ENCODE measurements around the gene PEX14.
"Not testable (repeated sequence)": the region's sequence is repeated elsewhere in the genome, so short reads cannot be mapped to it uniquely, and the experiment has no call there.

The PEX14 gene

GRCh38 chr1:10472220-10473144 is 2.3 kb upstream of the PEX14 start, which contains the start of gene DFFA:
Gene DFFA (minus strand): TSS chr1:10472529. CDS start chr1:10472458, 71 bp downstream.
- H3K4me3 Mint-ChIP-seq: peak within 1 kb of the TSS; percentile 97
- H3K9me3 Mint-ChIP-seq: no peaks in the 10 kb centered on the region
- no peaks in the 10 kb centered on the region for H3K27me3 Mint-ChIP-seq
- H3K4me1 Mint-ChIP-seq: peaks cover 43% of the 10 kb centered on the region
- H3K27ac Mint-ChIP-seq: peak within 1 kb of the TSS; percentile 91
- peaks cover 8% of the 10 kb centered on the region for H3K36me3 Mint-ChIP-seq

DNA sequence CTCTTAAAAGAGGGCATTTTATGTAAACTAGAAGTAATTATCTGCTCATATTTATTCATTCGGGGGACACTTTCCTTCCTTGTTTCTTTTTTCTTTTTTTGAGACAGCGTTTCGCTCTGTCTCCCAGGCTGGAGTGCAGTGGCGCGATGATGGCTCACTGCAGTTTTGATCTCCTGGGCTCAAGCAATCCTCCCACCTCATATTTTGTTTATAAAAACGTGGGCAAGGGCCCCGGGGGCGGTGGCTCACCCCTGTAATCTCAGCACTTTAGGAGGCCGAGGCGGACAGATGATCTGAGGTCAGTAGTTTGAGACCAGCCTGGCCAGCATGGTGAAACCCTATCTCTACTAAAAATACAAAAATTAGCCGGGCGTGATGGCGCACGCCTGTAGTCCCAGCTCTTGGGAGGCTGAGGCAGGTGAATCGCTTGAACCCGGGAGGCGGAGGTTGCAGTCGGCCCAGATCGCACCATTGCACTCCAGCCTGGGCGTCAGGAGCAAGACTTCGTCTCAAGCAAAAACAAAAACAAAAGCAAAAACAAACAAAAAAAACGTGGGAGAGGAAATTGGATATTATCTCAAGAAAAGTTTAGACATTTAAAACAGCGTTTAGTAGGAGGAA is 1.5 kb upstream of the PEX14 start:
- Mint-ChIP-seq H3K27me3 (no peaks in the 10 kb centered on the region), H3K9me3 (no peaks in the 10 kb centered on the region), H3K27ac (peak overlapping the region; percentile 65), H3K4me3 (peak overlapping the region; percentile 97), H3K4me1 (peaks cover 39% of the 10 kb centered on the region), H3K36me3 (peaks cover 2% of the 10 kb centered on the region)

- Mint-ChIP-seq H3K27ac (peak overlapping the region; percentile 92), H3K4me3 (peak overlapping the region; percentile 98), H3K4me1 (peaks cover 38% of the 10 kb centered on the region)
- not testable (repeated sequence) for H3K9me3 Mint-ChIP-seq, H3K27me3 Mint-ChIP-seq, H3K36me3 Mint-ChIP-seq
Measured at GRCh38 chr1:10474309-10474612, 489 bp upstream of the PEX14 start.

DNA sequence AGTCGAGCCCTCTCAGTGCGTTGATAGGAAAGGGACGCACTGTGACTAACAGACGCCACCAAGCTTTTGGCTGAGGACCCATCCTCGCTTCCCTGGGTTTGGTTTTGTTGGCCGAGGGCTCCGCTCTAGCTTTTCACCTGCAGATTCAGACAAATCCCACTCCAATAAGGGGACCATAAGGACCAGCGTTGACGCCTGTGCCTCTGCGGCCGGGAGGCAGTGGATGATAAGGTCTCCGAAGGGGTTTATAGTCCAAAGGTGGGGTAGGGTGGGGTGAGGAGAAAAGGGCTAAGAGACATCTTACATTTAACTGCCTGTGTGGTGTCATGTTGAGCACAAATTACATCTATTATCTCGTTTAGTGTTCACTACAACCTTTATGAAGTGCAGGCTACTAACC is 760 bp downstream of the PEX14 start:
- H3K4me3 Mint-ChIP-seq: peak overlapping the region; percentile 98
- peaks cover 38% of the 10 kb centered on the region for H3K4me1 Mint-ChIP-seq
- H3K27ac Mint-ChIP-seq: peak overlapping the region; percentile 96
- H3K36me3 Mint-ChIP-seq: no peaks in the 10 kb centered on the region
- no peaks in the 10 kb centered on the region for H3K27me3 Mint-ChIP-seq
- H3K9me3 Mint-ChIP-seq: no peaks in the 10 kb centered on the region

DNA sequence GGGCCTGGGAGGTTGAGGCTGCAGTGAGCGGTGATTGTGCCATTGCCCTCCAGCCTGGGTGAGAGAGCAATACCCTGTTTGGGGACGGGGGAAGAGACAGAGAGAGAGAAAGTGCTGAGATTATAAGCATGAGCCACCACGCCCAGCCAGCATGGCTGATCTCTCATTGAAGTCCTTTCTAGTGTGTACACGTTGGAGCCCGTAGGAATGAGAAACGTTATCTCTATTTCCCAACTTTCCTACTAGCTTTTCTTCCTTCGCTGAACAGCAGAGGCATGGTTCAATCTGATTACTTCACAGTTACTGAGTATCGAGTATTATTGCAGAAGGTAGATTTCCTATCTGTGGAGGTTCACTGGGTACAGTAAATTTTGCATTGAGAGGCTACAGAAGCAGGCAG is 4.5 kb downstream of the PEX14 start:
- Mint-ChIP-seq H3K36me3 (no peaks in the 10 kb centered on the region), H3K27me3 (no peaks in the 10 kb centered on the region), H3K4me3 (no peak overlapping the region), H3K9me3 (no peaks in the 10 kb centered on the region), H3K27ac (no peak overlapping the region), H3K4me1 (peaks cover 30% of the 10 kb centered on the region)

DNA sequence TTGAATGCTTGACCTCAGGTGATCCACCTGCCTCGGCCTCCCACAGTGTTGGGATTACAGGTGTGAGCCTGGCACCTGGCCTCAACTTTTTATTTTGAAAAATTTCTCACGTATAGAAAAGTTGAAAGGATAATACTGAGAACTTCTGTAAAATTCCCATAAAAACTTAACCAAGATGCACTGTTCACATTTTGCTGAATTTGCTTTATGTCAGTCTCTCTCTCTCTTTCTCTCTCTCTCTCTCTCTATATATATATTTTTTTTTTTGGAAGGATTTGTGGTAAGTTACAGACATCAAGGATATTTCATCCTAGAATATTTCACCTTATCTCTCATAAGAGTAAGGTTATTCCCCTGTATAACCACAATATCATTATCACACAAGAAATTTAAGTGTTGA is 5.9 kb downstream of the PEX14 start:
- Mint-ChIP-seq H3K9me3 (no peaks in the 10 kb centered on the region), H3K27me3 (no peaks in the 10 kb centered on the region), H3K4me3 (no peak overlapping the region), H3K4me1 (peaks cover 26% of the 10 kb centered on the region), H3K27ac (no peak overlapping the region), H3K36me3 (peaks cover 3% of the 10 kb centered on the region)

- Mint-ChIP-seq H3K27me3 (no peaks in the 10 kb centered on the region), H3K9me3 (no peaks in the 10 kb centered on the region), H3K27ac (no peak overlapping the region)
Measured at GRCh38 chr1:10484521-10484920, 9.8 kb downstream of the PEX14 start.

DNA sequence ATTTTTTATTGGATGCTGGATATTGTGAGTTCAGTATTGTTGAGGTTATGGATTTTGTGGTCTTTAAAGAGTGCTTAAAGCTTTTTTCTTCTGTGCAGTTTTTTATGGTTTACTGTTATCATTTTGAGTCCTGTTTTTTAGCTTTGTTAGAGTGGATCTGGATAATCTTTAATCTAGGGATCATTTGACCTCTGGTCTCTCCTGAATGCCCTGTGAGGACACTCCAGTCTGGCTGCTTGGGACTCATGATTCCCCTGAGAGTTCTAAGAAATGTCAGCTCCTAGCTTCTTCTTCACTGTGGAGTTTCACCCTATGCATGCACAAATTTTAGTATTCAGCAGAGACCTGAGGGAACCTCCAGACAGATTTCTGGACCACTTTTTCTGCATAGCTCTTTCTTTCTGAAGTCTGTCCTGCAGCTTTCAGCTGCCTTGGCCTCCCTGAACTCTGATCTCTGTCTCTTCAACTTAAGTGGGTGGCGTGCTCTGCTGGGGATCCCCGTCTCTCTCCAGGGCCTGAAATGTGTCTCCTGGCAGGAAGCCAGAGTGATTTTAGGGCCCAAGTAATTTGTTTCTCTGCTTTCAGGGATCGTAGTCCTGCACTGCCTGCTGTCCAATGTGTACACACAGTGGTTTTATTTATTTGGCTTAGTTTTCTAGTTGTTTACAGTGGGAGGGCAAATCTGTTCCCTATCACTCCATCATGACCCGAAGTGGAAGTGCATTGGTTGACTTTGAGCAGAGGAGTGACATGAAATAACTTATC is 14.7 kb downstream of the PEX14 start:
- peaks cover 10% of the 10 kb centered on the region for H3K36me3 Mint-ChIP-seq
- no peaks in the 10 kb centered on the region for H3K27me3 Mint-ChIP-seq
- H3K27ac Mint-ChIP-seq: no peak overlapping the region
- H3K9me3 Mint-ChIP-seq: no peaks in the 10 kb centered on the region
- H3K4me1 Mint-ChIP-seq: peaks cover 21% of the 10 kb centered on the region
- no peak overlapping the region for H3K4me3 Mint-ChIP-seq

More at GRCh38 chr1:10484521-10484920, 9.8 kb downstream of the PEX14 start:
- Mint-ChIP-seq H3K36me3 (peaks cover 10% of the 10 kb centered on the region), H3K4me1 (peaks cover 22% of the 10 kb centered on the region), H3K4me3 (no peak overlapping the region)

GRCh38 chr1:10490286-10490970 is 15.7 kb downstream of the PEX14 start:
- Mint-ChIP-seq H3K27ac (no peak overlapping the region), H3K9me3 (no peaks in the 10 kb centered on the region), H3K27me3 (no peaks in the 10 kb centered on the region), H3K36me3 (peaks cover 7% of the 10 kb centered on the region), H3K4me1 (peaks cover 25% of the 10 kb centered on the region), H3K4me3 (no peak overlapping the region)

DNA sequence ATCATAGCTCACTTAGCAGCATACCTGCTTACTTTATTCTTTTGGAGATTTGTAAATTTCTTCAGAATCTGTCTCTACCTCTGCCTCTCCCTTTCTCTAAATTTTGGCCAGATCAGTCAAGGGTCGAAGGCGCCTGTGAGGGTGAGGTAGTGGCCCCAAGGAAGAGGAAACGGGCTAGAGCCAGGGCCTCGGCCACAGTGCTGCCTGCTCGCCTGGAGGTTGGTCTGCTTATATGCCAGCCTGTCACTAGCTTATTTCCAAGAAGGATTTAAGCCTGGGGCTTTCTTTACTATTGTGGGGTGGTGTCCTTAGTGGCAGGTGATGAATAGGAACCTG is 19.6 kb downstream of the PEX14 start:
- peaks cover 52% of the 10 kb centered on the region for H3K4me1 Mint-ChIP-seq
- H3K9me3 Mint-ChIP-seq: no peaks in the 10 kb centered on the region
- H3K4me3 Mint-ChIP-seq: no peak overlapping the region
- no peak overlapping the region for H3K27ac Mint-ChIP-seq
- H3K36me3 Mint-ChIP-seq: no peaks in the 10 kb centered on the region
- H3K27me3 Mint-ChIP-seq: no peaks in the 10 kb centered on the region

- H3K36me3 Mint-ChIP-seq: no peaks in the 10 kb centered on the region
- H3K4me3 Mint-ChIP-seq: peak overlapping the region; percentile 88
- no peaks in the 10 kb centered on the region for H3K27me3 Mint-ChIP-seq
- H3K4me1 Mint-ChIP-seq: peaks cover 50% of the 10 kb centered on the region
- H3K9me3 Mint-ChIP-seq: no peaks in the 10 kb centered on the region
- peak overlapping the region; percentile 94 for H3K27ac Mint-ChIP-seq
Measured at GRCh38 chr1:10494754-10495474, 20.2 kb downstream of the PEX14 start.

DNA sequence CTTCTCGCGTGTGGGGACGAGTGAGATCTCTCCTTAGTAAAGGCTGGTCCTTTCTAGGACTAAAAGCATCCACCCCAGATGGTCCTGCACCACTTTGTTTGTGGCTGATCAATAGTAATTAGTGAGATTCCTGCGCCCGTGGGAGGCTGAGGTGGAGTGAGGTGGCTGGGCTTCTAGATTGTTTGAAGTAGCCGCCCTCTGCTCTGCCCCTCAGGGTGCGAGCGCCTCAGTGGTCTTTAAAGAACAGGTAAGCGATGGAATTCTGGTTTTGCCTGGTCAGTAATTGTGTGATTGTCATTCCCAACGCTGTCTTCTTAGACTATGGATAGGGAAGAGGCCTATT is 20.7 kb downstream of the PEX14 start:
- Mint-ChIP-seq H3K4me3 (peak overlapping the region; percentile 88), H3K27me3 (no peaks in the 10 kb centered on the region), H3K36me3 (no peaks in the 10 kb centered on the region), H3K4me1 (peaks cover 48% of the 10 kb centered on the region), H3K9me3 (no peaks in the 10 kb centered on the region), H3K27ac (peak overlapping the region; percentile 94)

- Mint-ChIP-seq H3K4me1 (peaks cover 48% of the 10 kb centered on the region), H3K27ac (peak overlapping the region; percentile 92), H3K9me3 (no peaks in the 10 kb centered on the region)
Measured at GRCh38 chr1:10495952-10496351, 21.2 kb downstream of the PEX14 start.

DNA sequence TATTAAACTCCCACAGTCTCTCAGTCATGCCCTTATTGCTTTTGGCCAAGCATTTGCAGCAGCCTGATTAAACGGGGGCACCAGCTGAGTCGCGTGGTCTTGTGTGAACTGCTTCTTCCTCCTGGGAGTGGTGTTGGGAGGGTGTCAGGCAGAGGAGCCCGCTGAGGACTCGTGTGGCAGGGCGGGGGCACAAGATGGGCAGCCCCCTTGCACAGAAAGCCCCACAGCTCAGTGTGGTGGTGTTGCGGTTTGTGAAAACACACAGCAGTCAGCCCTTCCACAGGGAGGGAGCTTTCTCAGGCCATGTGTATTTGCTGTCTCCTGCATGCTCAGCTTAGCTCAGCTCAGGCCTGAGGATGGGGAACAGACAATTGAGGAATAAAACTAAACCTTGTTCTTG is 22.4 kb downstream of the PEX14 start:
- Mint-ChIP-seq H3K9me3 (no peaks in the 10 kb centered on the region), H3K36me3 (no peaks in the 10 kb centered on the region), H3K27ac (no peak overlapping the region), H3K4me1 (peaks cover 52% of the 10 kb centered on the region), H3K27me3 (no peaks in the 10 kb centered on the region), H3K4me3 (no peak overlapping the region)

More at GRCh38 chr1:10495952-10496351, 21.2 kb downstream of the PEX14 start:
- Mint-ChIP-seq H3K4me3 (peak overlapping the region; percentile 88), H3K27me3 (no peaks in the 10 kb centered on the region), H3K36me3 (no peaks in the 10 kb centered on the region)

- H3K27ac Mint-ChIP-seq: no peak overlapping the region
- H3K9me3 Mint-ChIP-seq: no peaks in the 10 kb centered on the region
- peaks cover 56% of the 10 kb centered on the region for H3K4me1 Mint-ChIP-seq
Measured at GRCh38 chr1:10498231-10498630, 23.5 kb downstream of the PEX14 start.

More at GRCh38 chr1:10498231-10498630, 23.5 kb downstream of the PEX14 start:
- Mint-ChIP-seq H3K27me3 (no peaks in the 10 kb centered on the region), H3K36me3 (no peaks in the 10 kb centered on the region), H3K4me3 (peak overlapping the region; percentile 30)

Data from activated naive CD4-positive, alpha-beta T cell treated with anti-CD3 and anti-CD28 coated beads, Interleukin-2, amount 50 U/mL, for 24 hours (primary cell).